HepG2 (cell line): ENCODE results near the gene PRUNE1. TPM values are rescaled to one million over a fixed set of nuclear protein-coding genes. Genes with fewer than 3 reads are reported as not detected.
A peak's percentile ranks its signal among the peaks of the same experiment; 100 is the strongest.

ENCODE experiments used
- CBX5 ChIP-seq: sonication (generic); formaldehyde crosslinking; IDR thresholded peaks from 2 replicates; pipeline ENCODE4 v1.4.0; 2020; ENCODE audit warnings: missing genetic modification reagents, borderline replicate concordance
- CC2D1A ChIP-seq: sonication (generic); formaldehyde crosslinking; IDR thresholded peaks from 2 replicates; pipeline ENCODE4 v1.8.1; 2023; ENCODE audit warnings: mild to moderate bottlenecking, missing genetic modification reagents
- GPN1 ChIP-seq: sonication (generic); formaldehyde crosslinking; IDR thresholded peaks from 2 replicates; pipeline ENCODE4 v1.5.1; 2020; ENCODE audit warnings: missing genetic modification reagents, borderline replicate concordance
- HNRNPH1 ChIP-seq: fragments of 200-400 bp; formaldehyde crosslinking; optimal IDR thresholded peaks from 2 replicates; pipeline ENCODE3; 2017; ENCODE audit warnings: mild to moderate bottlenecking, low read depth, low read length
- JDP2 ChIP-seq: sonication (generic); formaldehyde crosslinking; IDR thresholded peaks from 2 replicates; pipeline ENCODE4 v1.8.1; 2022; ENCODE audit warnings: missing genetic modification reagents, borderline replicate concordance
- KDM6A ChIP-seq: IDR thresholded peaks from 2 replicates; pipeline ENCODE4 v1.6.1; 2016; ENCODE audit warnings: low read depth
- MAX ChIP-seq: IDR thresholded peaks from 2 replicates; pipeline ENCODE4 v1.6.1; 2012; ENCODE audit warnings: inconsistent platforms
- MBNL3 ChIP-seq: fragments of 250-450 bp; sonication (Bioruptor Pico); conservative IDR thresholded peaks from 2 replicates; pipeline ENCODE4 v1.8.0; 2022; ENCODE audit warnings: mild to moderate bottlenecking, inconsistent platforms
- MED8 ChIP-seq: sonication (generic); formaldehyde crosslinking; IDR thresholded peaks from 2 replicates; pipeline ENCODE4 v1.8.1; 2023; ENCODE audit warnings: mild to moderate bottlenecking, missing genetic modification reagents; ENCODE audit not compliant: insufficient replicate concordance
- MLLT10 ChIP-seq: sonication (generic); formaldehyde crosslinking; IDR thresholded peaks from 2 replicates; pipeline ENCODE4 v1.4.0; 2020; ENCODE audit warnings: missing genetic modification reagents
- NBN ChIP-seq: fragments of 450-650 bp; conservative IDR thresholded peaks from 2 replicates; pipeline ENCODE4 v1.6.1; 2017
- POLR2A ChIP-seq, 2 experiments: IDR thresholded peaks; 2 replicates each; pipeline ENCODE4 v1.6.1; 2011; ENCODE audit warnings: low read depth in 2 of 2, low read length in 2 of 2, mild to moderate bottlenecking in 1 of 2, moderate library complexity in 1 of 2; ENCODE audit not compliant: insufficient read depth in 1 of 2
- SETDB1 ChIP-seq: sonication (generic); formaldehyde crosslinking; IDR thresholded peaks from 2 replicates; pipeline ENCODE4 v1.5.1; 2020; ENCODE audit warnings: missing genetic modification reagents, mild to moderate bottlenecking, borderline replicate concordance
- ZBTB2 ChIP-seq: sonication (generic); formaldehyde crosslinking; IDR thresholded peaks from 2 replicates; pipeline ENCODE4 v1.8.0; 2022; ENCODE audit warnings: low read depth, missing genetic modification reagents
- ZEB1 ChIP-seq: IDR thresholded peaks from 2 replicates; pipeline ENCODE4 v1.6.1; 2012; ENCODE audit warnings: mild to moderate bottlenecking, low read depth, inconsistent platforms; ENCODE audit not compliant: insufficient replicate concordance
- ZFP82 ChIP-seq: sonication (generic); formaldehyde crosslinking; IDR thresholded peaks from 2 replicates; pipeline ENCODE4 v1.5.1; 2020; ENCODE audit warnings: mild to moderate bottlenecking, missing genetic modification reagents, borderline replicate concordance
- ZFX ChIP-seq: sonication (generic); formaldehyde crosslinking; IDR thresholded peaks from 2 replicates; pipeline ENCODE4 v1.4.0; 2020; ENCODE audit warnings: mild to moderate bottlenecking, low read depth, missing genetic modification reagents, moderate library complexity
- ZNF18 ChIP-seq: sonication (generic); formaldehyde crosslinking; IDR thresholded peaks from 2 replicates; pipeline ENCODE4 v1.8.0; 2022; ENCODE audit warnings: mild to moderate bottlenecking, missing genetic modification reagents; ENCODE audit not compliant: insufficient replicate concordance
- ZNF317 ChIP-seq: sonication (generic); formaldehyde crosslinking; IDR thresholded peaks from 2 replicates; pipeline ENCODE4 v1.5.0; 2020; ENCODE audit warnings: mild to moderate bottlenecking, missing genetic modification reagents
- ZNF382 ChIP-seq: sonication (generic); formaldehyde crosslinking; IDR thresholded peaks from 2 replicates; pipeline ENCODE4 v1.5.0; 2020; ENCODE audit warnings: missing genetic modification reagents, mild to moderate bottlenecking, borderline replicate concordance
- ZNF772 ChIP-seq: sonication (generic); formaldehyde crosslinking; IDR thresholded peaks from 2 replicates; pipeline ENCODE4 v1.5.0; 2020; ENCODE audit warnings: mild to moderate bottlenecking, missing genetic modification reagents
- ZNF879 ChIP-seq: sonication (generic); formaldehyde crosslinking; IDR thresholded peaks from 2 replicates; pipeline ENCODE4 v1.8.1; 2023; ENCODE audit warnings: missing genetic modification reagents
- ZSCAN31 ChIP-seq: sonication (generic); formaldehyde crosslinking; IDR thresholded peaks from 2 replicates; pipeline ENCODE4 v1.5.0; 2020; ENCODE audit warnings: low read depth, mild to moderate bottlenecking, missing genetic modification reagents
- polyA plus RNA-seq, 8 experiments: library from polyadenylated mRNA; depleted of rRNA in 3 of 8; stranded (reverse) in 7 of 8; unstranded in 1 of 8; fragments of >200 nt; fragmentation: Illumina TruSeq in 4 of 8; extraction: Trizol in 4 of 8; gene quantifications; 2 replicates each; pipeline versions ENCODE4 v1.2.1 to v1.2.3, GENCODE V29; 2011 to 2016; ENCODE audit warnings: low read depth in 4 of 8, missing spikeins in 1 of 8, mixed read lengths in 1 of 8; ENCODE audit not compliant: insufficient read depth in 1 of 8
- total RNA-seq, 5 experiments: library from RNA; depleted of rRNA; stranded (reverse); fragments of >200 nt; fragmentation: Illumina TruSeq; extraction: Trizol; gene quantifications; 2 replicates each; pipeline ENCODE4 v1.2.3, GENCODE V29; 2016; ENCODE audit warnings: low read depth in 1 of 5
- TF ChIP-seq, protein P1 (sequence below): sonication (generic); formaldehyde crosslinking; IDR thresholded peaks from 2 replicates; pipeline ENCODE4 v1.5.0; 2020; ENCODE audit warnings: missing genetic modification reagents, mild to moderate bottlenecking, borderline replicate concordance
- TF ChIP-seq, protein P2 (sequence below): sonication (generic); formaldehyde crosslinking; IDR thresholded peaks from 2 replicates; pipeline ENCODE4 v1.4.0; 2020; ENCODE audit warnings: mild to moderate bottlenecking, missing genetic modification reagents

The PRUNE1 gene
- total and polyA plus RNA-seq, 2 of the 13 experiments (the other 11 are each of a cell fraction or from before 2014, with no cell fraction given) = 19.0 to 31.9 TPM

DNA sequence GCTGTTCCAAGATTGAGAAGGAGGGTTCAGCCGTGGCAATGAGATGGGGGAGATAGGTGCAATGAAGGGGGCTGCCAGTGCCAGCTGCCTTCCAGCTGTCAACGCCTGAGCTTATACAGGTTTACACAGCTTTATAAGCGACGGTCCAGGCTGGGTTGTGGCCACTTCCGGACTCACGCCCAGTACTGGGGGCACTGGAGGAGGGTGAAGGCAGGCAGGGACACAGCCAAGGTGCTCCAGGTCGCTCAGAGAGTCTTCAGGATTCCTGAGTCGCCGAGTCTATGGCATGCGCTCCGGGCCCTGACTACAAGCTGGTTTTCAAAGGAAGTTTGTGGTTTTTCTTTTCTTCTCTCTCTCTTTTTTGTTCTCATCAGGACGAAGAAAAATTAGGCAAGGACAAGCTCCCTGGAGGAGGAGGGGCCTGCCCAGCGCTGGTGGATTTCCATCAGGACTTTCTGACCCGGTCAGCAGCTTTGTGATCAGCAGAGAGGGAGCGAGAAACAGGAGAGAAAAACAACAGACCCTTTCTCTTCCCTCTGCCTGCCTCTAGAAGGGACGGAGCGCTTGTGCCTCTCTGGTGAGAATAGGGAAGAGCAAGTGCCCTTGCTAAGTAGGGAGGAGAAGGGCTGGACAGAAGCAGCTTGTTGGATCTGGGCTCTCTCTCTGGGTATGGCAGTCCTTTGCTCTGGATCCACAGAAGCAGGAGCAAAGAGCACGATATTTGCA lies 1.8 kb upstream of the PRUNE1 start, which contains the start of gene MINDY1 (continued):
- no peak for TF ChIP-seq CBX5 (CRISPR knock-in tag)
- no peak for TF ChIP-seq KDM6A (CRISPR knock-in tag)
- TF ChIP-seq MLLT10 (CRISPR knock-in tag) = no peak
- no peak for TF ChIP-seq ZNF772 (CRISPR knock-in tag)
- TF ChIP-seq ZNF317 (CRISPR knock-in tag) = peak; percentile 92
- 0 out of 2 replicates have a peak, but pooled peaks have one; percentile 60 for TF ChIP-seq ZSCAN31 (CRISPR knock-in tag)
- TF ChIP-seq, protein P1, sequence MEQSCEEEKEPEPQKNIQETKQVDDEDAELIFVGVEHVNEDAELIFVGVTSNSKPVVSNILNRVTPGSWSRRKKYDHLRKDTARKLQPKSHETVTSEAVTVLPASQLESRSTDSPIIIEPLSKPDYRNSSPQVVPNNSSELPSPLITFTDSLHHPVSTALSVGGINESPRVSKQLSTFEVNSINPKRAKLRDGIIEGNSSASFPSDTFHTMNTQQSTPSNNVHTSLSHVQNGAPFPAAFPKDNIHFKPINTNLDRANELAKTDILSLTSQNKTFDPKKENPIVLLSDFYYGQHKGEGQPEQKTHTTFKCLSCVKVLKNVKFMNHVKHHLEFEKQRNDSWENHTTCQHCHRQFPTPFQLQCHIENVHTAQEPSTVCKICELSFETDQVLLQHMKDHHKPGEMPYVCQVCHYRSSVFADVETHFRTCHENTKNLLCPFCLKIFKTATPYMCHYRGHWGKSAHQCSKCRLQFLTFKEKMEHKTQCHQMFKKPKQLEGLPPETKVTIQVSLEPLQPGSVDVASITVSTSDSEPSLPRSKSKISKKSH = no peak
- no peak; the same call in none of the 2 replicates for TF ChIP-seq MAX
- TF ChIP-seq, protein P2, sequence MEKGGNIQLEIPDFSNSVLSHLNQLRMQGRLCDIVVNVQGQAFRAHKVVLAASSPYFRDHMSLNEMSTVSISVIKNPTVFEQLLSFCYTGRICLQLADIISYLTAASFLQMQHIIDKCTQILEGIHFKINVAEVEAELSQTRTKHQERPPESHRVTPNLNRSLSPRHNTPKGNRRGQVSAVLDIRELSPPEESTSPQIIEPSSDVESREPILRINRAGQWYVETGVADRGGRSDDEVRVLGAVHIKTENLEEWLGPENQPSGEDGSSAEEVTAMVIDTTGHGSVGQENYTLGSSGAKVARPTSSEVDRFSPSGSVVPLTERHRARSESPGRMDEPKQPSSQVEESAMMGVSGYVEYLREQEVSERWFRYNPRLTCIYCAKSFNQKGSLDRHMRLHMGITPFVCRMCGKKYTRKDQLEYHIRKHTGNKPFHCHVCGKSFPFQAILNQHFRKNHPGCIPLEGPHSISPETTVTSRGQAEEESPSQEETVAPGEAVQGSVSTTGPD (CRISPR knock-in tag) = 0 out of 2 replicates have a peak, but pooled peaks have one; percentile 55
- TF ChIP-seq MED8 (CRISPR knock-in tag) = no peak
- TF ChIP-seq JDP2 (CRISPR knock-in tag) = no peak
- no peak for TF ChIP-seq NBN
- no peak for TF ChIP-seq MBNL3
- no peak for TF ChIP-seq ZNF382 (CRISPR knock-in tag)
- peak; percentile 51 to 85; a peak in 3 of 4 replicates for TF ChIP-seq POLR2A (IDR thresholded peaks at IDR 0.05; ENCODE audit: insufficient read depth in 1 of 2, low read depth in 2 of 2, low read length in 2 of 2)
- no peak for TF ChIP-seq CC2D1A (CRISPR knock-in tag)
- TF ChIP-seq ZNF18 (CRISPR knock-in tag) = no peak
- TF ChIP-seq GPN1 (CRISPR knock-in tag) = no peak
- no peak for TF ChIP-seq ZNF879 (CRISPR knock-in tag)
- TF ChIP-seq SETDB1 (CRISPR knock-in tag) = no peak
- TF ChIP-seq ZBTB2 (CRISPR knock-in tag) = no peak
- TF ChIP-seq ZEB1 = no peak
- TF ChIP-seq HNRNPH1 = no peak
- peak; percentile 47 for TF ChIP-seq ZFX (CRISPR knock-in tag)
- TF ChIP-seq ZFP82 (CRISPR knock-in tag) = no peak
